ENCODE measurements around the gene ALG12.
A peak's percentile ranks its signal among the peaks of the same experiment; 100 is the strongest.

The ALG12 gene

DNA sequence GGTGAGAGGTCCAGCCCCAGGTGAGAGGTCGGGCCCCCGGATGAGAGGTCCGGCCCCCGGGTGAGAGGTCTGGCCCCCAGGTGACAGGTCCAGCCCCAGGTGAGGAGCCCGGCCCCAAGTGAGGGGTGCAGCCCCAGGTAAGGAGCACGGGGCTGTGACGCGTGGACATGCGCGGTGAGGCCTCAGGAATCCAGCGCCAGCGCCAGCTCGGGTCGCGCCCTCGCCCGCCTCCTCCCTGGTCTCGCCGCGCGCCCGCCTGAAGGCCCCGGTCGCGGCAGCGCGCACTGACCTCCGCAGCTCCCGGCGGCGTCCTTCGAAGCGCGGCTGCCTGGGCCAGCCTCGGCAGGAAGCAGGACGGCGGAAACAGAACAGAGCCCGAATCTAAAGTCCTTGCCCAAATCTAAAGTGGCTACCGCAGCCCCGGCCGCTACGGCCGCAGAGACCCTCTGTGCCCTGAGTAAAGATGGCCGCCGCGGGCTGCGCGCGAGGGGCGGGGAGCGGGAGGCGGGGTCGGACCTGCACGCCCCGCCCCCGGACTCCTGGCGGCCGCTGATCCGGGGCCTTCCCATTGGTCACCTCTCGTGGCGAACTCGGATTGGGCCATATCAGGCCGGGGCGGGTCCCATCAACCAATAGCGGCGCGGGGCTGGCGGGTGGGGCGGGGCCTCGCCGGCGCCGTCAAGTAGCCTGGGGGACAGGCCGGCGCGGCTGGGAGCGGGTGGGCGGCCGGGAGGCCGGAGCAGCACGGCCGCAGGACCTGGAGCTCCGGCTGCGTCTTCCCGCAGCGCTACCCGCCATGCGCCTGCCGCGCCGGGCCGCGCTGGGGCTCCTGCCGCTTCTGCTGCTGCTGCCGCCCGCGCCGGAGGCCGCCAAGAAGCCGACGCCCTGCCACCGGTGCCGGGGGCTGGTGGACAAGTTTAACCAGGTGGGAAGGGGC lies at the start of gene ALG12, which contains the start of gene CRELD2:
TSS of gene ALG12 (minus strand) at position 465 of the 937 bp plus-strand sequence. CDS start 4,673 bp downstream, outside the sequence.
TSS of gene CRELD2 (plus strand) at position 661 of the 937 bp plus-strand sequence. CDS start at position 797, 136 bp downstream.
- peak; percentile 92 to 94 for DNase-seq

DNA sequence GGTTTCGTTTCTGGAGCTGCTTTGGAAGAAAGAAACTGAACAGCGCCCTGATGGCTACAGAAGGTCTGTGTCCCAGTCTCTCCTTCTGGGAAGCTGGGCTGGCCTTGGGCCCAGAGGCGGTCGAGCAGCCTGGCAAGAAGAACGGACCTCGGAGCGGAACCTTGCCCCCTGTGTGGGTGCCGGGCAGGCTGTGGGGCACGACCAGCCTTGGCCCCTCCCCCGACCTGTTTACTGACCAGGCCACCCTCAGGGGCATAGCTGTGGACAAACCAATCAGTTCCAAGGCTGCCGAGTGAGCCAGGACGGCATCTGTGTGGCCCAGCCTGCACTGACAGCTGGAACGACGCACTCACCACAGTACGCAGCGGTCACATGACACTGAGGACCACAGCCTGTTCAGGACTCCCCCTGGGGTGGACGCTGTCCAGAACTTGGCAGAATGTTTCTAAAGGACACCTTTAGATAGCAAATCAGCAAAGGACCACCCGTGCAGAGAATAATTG lies 49.5 kb upstream of the ALG12 start:
- no peak for DNase-seq

DNA sequence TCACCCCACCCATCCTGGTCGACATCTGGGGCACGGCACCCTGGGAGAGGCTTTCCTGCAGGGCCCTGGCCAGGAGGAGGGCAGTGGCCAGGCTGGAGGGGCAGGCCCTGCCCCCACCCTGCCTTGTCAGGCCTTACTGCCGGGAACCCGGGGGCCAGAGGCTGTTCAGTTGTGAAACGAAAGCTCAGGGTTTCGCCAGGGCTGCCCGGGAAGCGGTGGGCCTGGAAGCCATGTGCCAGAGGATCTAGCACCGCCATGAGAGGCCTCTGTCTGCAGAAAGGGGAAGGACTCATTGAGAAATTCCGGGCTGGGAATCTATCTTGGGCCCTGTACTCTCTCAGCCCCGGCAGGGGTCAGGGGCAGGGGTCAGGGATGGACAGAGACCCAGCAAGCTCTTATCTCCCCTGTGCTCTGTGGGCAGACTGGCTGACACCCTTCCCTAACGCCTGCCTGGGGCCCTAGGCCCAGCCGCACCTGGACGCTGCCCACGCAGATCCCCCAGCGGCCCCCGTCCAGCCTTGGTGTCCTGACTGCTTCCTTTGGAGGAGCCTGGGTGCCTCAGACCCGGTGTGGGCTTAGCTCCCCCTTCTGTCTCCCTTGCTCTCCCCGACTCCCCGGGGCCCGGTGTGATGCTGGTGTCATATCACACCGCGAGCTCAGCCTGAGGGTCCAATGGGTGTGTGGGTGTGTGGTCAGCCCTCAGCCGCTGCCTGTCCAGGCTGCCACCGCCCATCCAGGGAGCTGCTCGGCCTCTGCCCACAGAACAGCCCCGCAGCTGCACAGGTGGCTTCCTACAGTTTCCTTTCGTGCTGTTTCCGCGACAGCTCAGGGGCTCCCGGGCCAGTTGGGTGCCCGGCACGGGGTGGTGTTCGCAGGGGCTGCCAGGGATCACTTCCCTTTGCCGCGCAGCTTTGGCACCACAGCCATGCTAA lies 48.8 kb upstream of the ALG12 start:
- peak; percentile 40 for DNase-seq

DNA sequence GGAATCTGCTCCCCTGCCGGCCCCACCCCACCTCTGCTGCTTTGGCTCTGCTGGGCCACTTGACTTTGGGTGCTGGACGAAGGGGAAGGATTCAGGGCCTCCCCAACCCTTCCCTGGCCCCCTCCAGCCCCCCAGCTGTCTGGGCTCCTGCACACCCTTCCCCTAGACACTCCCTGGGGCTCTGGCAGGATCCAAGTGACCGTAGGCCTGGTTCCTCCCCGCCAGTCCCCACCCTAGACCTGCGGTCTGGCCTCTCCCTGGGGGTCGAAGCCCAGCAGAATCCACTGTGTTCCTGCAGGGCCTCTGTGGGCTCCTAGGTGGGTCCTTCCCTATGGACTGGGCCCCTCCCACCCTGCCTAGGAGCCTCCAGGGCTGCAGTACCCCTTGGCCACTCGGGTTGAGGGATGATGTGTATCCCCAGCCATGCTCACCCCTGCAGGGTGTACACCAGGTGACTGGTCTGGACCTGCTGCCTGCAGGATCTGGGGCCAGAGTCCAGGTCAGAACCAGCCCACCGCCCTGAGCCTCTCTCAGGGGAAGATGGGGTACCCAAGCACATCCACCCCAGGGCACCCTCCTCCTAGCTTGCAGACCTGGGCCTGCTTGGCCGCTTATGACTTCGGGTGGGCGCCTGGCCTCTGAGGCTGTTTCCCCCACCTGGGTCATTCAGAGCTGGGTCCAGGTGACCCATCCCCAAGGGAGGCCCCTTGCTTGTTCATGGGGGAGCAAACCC lies 48.0 kb upstream of the ALG12 start:
- no peak for DNase-seq

DNA sequence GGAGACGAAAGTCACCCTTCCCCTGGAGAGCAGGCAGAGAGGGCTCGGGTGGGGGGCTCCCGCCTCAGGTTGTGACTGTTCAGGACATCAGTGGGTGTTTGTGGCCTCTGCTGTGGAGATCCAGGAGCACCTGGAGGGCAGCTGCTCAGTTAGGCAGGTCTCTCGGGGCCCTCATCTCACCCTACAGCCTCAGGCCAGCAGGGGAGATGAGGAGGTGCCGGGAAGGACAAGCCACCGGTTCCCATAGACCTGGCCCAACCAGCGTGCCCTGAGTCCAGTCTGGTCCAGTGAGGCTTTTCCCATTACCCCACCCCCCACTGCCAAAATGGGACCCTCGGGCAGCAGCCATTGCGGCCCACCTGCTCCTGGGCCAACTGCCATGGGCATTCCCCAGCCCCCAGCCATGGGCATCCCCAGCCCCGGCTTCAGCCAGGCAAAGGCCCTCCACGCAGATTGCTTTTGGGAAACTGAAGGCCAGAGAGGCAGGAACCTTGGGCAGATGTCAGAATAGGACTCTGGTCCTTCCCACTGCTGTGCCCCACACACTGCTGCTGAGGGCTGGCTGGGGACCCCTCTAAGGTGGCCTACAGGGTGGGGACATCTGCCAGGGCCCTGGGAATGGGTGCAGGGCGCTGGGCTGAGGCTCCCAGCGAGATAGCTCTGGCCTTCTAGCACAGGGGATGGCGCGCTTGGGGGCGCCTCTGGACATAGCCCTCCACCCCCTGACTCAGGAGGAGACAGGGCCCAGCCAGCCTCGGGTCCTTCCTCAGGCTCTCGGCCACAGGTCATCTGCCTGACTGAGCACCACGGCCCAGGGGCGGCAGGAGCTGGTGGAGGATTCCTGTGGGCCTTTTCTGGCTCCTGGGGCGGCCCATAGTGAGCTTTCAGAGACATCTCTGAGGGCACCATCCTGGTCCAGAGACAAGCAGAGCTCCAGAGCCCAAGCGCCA lies 47.1 kb upstream of the ALG12 start:
- no peak for DNase-seq

DNA sequence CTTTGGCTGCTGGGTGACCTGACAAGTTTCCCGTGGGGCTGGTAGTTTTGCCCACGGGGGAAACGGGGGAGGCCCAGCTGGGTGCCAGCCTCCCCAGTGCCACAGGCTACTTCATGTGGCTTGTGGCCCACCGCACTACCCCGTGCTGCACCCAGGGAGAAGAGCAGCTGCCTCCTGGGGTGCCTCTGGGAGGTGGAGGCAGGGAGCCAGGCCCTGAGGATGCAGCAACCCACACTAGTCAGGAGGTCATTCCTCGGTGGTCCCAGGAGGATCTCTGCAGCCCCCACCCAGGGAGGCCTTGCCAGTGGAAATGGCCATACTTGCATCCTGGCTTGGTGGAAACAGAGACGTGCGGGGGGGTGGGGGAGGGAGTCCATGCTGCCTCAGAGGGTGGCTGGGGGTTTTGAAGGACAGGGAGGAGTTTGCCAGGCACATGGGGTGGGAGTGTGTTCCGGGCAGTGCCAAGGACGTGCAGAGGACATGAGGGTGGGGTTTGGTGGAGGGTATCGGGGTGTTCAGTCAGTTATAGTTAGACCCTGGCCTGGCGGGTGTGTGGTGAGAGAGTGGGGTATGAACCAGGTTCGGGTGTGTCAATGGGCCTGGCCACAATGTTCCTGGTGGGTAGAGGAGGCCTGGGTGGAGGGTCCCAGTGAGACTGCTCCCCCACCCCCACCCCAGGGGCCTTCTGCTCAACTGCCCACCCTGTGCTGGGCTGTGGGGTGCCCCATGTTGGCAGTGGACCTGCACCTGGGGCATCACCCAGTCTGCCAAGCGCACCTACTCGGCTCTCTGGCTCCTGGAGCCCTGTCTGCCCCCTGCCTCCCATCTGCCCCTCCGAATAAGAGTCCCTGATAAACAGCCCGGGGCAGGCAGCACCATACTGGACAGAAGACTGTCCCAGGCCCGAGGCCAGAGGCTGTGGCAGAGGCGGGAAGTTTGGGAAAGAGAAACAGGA lies 46.2 kb upstream of the ALG12 start:
- DNase-seq: no peak

DNA sequence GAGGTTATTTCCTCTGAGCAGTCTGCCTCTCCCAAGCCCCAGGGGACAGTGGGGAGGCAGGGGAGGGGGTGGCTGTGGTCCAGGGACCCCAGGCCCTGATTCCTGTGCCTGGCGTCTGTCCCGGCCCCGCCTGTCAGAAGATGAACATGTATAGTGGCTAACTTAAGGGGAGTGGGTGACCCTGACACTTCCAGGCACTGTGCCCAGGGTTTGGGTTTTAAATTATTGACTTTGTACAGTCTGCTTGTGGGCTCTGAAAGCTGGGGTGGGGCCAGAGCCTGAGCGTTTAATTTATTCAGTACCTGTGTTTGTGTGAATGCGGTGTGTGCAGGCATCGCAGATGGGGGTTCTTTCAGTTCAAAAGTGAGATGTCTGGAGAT lies 45.4 kb upstream of the ALG12 start:
- DNase-seq: no peak

DNA sequence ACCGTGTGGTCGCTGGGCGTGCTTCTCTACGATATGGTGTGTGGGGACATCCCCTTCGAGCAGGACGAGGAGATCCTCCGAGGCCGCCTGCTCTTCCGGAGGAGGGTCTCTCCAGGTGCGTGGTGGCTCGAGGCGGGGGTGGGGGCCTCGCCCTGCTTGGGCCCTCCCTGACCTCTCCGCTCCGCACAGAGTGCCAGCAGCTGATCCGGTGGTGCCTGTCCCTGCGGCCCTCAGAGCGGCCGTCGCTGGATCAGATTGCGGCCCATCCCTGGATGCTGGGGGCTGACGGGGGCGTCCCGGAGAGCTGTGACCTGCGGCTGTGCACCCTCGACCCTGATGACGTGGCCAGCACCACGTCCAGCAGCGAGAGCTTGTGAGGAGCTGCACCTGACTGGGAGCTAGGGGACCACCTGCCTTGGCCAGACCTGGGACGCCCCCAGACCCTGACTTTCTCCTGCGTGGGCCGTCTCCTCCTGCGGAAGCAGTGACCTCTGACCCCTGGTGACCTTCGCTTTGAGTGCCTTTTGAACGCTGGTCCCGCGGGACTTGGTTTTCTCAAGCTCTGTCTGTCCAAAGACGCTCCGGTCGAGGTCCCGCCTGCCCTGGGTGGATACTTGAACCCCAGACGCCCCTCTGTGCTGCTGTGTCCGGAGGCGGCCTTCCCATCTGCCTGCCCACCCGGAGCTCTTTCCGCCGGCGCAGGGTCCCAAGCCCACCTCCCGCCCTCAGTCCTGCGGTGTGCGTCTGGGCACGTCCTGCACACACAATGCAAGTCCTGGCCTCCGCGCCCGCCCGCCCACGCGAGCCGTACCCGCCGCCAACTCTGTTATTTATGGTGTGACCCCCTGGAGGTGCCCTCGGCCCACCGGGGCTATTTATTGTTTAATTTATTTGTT lies 44.8 kb upstream of the ALG12 start:
- DNase-seq: no peak

DNA sequence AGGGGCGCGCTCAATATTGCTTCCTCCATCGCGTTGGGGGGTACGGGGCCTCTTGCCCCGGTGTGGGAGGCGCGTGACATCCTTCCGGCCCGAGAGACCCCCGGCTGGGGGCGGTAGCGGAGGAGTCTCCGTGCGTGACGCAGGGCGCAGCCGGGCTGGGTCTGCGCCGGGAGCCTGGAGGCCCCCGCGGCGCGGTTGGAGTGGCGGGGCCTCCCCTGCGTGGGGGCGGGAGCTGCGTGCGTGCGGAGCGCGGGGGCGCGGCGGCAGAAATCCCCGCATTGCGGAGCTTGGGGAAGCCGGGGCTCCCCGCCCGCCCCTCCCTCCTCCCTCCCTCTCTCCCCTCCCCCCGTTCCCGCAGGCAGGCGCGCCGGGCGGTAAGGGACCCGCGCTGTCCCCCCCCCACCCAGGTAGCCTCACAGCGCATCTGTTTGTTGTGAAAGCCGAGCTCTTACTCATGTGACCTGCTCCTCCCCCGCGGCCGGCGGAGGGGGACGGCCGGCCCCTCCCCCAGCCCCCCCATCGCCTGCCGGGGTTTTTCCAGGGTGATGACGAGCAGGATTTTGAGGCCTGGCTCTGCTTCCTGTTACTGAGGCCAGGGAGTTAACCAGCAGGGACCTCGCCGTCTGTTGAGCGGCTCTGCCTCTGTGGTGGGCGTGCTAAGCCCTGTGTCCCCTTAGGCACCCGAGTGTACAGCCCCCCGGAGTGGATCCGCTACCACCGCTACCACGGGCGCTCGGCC lies 43.9 kb upstream of the ALG12 start:
- DNase-seq: peak; percentile 54 to 65

DNA sequence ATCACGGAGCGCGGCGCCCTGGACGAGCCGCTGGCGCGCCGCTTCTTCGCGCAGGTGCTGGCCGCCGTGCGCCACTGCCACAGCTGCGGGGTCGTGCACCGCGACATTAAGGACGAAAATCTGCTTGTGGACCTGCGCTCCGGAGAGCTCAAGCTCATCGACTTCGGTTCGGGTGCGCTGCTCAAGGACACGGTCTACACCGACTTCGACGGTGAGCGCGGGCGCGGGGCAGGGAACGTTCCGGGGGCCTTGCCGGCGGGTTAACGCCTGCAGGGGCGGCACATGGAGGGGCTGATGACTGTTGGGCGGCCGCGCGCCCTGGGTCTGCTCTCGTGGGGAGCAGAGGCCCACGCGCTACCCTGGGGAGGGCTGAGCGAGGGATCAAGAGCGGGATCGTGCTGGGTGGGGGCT lies 43.4 kb upstream of the ALG12 start:
- no peak for DNase-seq

DNA sequence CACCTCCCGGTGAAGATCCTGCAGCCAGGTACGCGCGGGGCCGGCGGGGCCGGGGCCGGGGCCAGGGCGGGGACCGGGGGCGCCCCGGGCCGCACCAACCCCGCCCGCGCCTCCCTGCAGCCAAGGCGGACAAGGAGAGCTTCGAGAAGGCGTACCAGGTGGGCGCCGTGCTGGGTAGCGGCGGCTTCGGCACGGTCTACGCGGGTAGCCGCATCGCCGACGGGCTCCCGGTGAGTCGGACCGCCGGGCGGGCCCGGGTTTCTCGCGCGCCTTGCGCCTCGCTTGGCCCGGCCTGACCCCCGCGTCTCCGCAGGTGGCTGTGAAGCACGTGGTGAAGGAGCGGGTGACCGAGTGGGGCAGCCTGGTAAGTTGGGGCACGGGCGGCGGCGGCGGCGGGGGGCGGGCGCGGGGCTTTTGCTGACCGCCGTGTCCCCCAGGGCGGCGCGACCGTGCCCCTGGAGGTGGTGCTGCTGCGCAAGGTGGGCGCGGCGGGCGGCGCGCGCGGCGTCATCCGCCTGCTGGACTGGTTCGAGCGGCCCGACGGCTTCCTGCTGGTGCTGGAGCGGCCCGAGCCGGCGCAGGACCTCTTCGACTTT lies 42.9 kb upstream of the ALG12 start:
- no peak for DNase-seq

DNA sequence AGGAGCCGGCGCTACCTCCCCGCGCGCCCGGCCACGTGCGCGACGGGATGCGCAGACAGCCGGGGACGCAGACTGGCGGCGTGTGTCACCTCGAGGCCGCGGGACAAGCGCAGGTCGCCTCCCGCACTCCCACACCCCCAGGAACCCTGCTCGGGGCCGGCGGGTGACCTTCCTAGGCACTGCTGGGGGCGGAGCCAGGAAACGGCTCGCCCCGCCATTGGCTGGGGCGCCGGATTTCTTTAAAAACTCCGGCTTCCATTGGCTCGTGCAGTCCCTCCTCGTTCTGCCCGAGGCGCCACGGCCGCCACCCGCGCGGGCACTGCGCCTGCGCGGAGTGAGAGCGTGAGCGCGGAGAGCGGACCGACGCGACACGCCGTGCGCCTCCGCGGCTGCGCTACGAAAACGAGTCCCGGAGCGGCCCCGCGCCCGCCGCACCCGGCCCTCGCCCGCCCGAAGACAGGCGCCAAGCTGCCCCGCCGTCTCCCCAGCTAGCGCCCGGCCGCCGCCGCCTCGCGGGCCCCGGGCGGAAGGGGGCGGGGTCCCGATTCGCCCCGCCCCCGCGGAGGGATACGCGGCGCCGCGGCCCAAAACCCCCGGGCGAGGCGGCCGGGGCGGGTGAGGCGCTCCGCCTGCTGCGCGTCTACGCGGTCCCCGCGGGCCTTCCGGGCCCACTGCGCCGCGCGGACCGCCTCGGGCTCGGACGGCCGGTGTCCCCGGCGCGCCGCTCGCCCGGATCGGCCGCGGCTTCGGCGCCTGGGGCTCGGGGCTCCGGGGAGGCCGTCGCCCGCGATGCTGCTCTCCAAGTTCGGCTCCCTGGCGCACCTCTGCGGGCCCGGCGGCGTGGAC lies 42.1 kb upstream of the ALG12 start, which contains the start of gene PIM3:
TSS of gene PIM3 (plus strand) at position 614 of the 846 bp plus-strand sequence. CDS start at position 790, 176 bp downstream.
- peak; percentile 95 to 96 for DNase-seq

DNA sequence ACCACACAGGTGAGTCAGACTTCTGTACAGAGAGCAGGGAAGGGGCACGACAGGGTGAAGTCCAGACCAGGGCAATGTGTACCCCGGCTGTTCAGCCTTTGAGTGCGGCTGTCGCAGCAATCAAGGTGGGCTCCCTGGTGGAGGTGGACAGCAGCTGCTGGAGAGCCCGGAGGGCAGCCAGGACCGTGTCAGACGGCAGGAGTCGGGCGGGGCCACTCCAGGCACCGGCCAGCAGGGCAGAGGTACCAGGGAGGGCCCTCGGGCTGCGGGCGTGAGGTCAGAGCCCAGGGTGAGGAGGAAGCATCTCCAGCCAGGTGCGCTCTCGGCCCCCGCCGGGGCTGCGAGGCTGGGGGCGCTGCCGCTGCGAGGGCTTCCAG lies 41.5 kb upstream of the ALG12 start:
- DNase-seq: no peak

DNA sequence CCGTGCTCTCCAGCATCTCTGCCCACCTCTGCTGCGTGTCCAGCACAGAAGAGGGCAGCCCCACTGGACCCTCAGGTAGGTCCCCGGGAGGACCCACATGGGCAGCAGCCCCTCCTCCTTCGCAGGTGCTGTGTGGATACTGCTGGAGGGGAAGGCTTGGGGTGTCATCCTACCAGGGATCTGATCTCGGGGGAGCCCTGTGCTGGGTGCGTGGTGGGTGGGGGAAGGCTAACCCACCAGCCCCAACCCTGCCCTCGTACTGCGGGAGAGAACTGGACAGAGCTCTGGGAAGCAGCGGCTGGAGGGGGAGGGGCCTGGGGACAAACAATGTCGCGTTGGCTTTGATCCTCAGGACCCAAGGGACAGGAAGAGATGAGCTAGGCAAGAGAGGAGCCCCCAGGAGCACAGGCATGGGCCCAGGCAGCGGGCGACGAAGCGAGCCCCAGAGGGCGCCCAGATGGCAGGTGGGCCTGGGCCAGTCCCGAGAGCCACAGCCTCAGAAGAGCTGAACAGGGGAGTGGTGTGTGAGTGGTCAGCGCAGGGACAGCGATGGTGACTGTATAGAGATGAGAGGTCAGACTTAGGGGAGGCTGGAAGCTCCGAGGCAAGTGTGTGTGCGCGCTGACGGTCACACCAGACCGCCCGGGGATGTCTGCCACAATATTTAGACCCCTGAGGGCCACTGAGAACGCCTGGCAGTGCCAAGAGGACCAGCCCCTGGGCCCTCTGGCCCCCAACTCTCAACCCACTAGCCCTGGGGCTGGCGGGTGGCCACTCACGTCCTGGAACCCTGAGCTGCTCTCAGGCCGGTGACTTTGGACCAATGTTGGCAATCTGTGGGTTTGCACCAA lies 40.9 kb upstream of the ALG12 start:
- no peak for DNase-seq

DNA sequence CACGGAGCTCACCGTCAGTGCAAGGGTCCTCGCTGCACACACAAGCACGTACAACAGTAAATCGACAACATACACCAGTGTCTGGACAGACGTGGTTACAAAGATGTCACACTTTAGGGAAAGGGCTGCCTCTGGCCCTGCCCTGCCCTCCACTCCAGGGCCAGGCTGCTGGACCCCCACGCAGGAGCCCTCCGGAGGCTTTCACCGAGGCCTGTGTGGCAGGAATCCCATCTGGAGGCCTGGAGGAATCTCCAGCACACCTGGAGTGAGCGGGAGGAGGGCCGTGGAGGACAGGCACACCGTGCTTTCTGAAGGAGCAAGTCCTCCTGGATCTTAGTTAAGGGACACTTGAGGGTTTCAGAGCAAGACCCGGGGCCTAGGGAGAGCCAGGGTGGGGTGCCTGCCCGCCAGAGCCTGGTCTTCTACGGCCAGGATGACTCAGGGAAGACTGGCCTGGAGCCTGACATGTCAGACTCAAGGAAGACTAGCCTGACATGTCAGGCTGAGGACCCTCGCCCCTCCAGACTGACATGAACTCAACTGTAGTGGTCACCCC lies 40.2 kb upstream of the ALG12 start:
- no peak for DNase-seq
